HCEC 1CT (cell line): ENCODE results near the gene YJU2.
"Not testable (repeated sequence)": the region's sequence is repeated elsewhere in the genome, so short reads cannot be mapped to it uniquely, and the experiment has no call there.

Experiments
- DNase-seq: peaks from one replicate; pipeline ENCODE4 v3.0.0-alpha.2; 2017

YJU2 gene

DNA sequence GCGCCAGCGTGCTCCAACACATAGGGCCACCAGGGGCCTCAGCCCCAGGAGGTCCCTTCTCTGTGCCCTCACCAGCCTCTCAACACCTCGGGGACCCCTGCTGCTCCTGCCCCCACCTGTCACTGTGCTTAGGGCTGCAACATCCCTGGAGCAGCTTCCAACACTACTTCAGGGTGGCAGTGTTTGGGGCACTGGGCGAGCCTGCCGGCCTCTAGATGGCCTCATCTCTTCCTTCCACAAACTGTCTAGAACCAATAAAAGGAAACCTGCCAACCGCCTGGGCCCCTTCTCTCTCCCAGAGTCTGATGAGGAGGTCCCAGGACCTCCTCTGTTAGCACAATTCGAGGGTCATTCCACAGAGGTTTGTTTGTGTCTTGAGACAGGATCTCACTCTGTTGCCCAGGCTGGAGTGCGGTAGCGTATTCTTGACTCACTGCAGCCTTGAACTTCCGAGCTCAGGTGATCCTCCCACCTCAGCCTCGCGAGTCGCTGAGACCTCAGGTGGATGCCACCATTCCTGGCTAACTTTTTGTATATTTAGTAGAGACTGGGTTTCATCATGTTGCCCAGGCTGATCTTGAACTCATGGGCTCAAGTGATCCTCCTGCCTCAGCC is 22.0 kb downstream of the YJU2 start:
- DNase-seq: no peak

GRCh38 chr19:4272894-4273293 is 26.0 kb downstream of the YJU2 start:
- DNase-seq: no peak

- not testable (repeated sequence) for DNase-seq
Observed at GRCh38 chr19:4274321-4274686, 27.4 kb downstream of the YJU2 start.

DNA sequence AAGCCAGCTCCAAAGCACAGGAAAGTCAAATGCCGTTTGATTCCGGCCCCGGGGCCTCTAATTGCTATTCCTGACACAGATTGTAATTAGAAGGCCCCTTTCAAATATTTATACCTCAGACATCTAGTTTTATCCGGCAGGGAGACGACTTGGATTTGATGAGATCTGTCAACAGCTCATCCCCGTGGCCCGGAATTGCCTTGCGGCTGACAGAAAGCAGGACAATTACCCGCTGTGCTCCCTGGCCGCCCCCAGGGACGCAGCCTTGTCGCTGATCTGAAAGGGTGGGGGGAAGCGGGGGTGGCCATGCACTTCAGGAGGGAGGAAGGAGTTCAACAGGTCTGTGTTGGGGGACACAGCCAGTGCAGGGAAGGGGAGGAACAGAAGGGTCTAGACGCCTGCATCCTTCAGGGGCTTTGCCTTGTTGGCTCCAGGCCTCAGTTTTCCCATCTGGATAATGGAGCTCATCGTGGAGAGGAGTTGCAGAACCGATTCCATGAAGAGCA is 30.4 kb downstream of the YJU2 start:
- DNase-seq: no peak

- DNase-seq: no peak
Observed at GRCh38 chr19:4278010-4278409, 31.1 kb downstream of the YJU2 start.

GRCh38 chr19:4278419-4279266 is 31.8 kb downstream of the YJU2 start, which contains the start of gene SHD:
TSS of gene SHD (plus strand) at chr19:4279266. CDS start at chr19:4280064, 798 bp downstream.
- no peak for DNase-seq

- no peak for DNase-seq
Observed at GRCh38 chr19:4279267-4279529, 32.3 kb downstream of the YJU2 start.

DNA sequence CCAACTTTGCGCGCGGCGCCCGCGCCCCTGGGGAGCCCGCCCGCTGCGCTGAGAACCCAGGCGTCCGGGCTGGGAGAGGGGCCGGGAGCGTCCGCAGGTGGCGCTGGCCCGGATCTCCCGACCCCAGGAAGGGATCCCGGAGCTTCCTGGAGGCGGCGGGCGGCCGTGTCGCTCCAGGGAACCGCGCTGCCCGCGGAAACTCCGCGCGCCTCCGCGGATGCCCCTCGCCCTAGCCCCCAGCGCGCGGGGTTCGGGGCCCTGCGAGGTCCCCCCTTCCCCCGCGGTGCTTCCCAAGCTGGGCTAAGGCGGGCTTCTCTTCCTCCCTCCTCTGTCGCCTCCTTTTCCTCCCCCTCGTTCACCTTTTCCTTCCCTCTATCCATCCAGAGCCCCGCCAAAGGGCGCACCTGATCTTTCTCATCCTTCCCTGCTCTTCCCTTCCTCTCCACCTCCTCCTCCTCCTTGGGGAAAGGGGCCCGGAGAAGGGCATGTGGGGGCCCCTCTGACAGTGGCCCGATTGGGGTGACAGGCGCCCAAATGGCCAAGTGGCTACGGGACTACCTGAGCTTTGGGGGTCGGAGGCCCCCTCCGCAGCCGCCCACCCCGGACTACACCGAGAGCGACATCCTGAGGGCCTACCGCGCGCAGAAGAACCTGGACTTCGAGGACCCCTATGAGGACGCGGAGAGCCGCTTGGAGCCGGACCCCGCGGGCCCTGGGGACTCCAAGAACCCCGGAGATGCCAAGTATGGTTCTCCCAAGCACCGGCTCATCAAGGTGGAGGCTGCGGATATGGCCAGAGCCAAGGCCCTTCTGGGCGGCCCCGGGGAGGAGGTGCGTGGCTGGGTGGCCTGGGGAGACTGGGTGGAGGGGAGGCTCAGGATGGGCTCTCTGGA is 32.9 kb downstream of the YJU2 start:
- no peak for DNase-seq

GRCh38 chr19:4284176-4284958 is 37.5 kb downstream of the YJU2 start:
- DNase-seq: no peak

DNA sequence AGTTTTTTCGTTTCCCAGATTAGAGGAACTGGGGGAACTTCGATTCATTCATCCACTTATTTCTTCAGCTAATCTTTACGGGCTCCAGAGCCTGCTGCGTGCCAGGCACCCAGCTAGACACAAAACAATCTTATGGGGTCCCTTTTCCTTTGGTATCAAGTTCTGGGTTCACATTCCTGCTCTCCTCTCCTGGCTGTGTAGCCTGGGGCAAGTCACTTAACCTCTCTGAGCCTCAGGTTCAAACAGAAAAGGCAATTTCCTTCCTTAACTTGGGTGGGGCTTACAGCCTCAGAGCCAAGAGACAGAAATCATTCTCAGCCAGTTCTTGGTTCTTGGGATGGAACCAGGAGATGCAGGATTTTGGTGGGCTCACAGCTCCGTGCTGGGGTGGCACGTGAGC is 38.1 kb downstream of the YJU2 start:
- no peak for DNase-seq

DNA sequence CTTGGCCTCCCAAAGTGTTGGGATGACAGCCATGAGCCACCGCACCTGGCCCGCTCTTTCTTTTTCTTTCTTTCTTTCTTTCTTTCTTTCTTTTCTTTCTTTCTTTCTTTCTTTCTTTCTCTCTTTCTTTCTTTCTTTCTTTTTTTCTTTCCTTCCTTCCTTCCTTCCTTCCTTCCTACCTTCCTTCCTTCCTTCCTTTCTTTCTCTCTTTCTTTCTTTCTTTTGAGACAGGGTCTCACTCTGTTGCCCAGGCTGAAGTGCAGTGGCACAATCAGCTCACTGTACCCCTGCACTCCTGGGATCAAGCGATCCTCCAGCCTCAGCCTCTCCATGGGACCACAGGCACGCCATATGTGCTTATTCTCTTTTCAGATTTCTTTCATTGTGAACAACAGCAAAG is 39.3 kb downstream of the YJU2 start:
- DNase-seq: not testable (repeated sequence)

DNA sequence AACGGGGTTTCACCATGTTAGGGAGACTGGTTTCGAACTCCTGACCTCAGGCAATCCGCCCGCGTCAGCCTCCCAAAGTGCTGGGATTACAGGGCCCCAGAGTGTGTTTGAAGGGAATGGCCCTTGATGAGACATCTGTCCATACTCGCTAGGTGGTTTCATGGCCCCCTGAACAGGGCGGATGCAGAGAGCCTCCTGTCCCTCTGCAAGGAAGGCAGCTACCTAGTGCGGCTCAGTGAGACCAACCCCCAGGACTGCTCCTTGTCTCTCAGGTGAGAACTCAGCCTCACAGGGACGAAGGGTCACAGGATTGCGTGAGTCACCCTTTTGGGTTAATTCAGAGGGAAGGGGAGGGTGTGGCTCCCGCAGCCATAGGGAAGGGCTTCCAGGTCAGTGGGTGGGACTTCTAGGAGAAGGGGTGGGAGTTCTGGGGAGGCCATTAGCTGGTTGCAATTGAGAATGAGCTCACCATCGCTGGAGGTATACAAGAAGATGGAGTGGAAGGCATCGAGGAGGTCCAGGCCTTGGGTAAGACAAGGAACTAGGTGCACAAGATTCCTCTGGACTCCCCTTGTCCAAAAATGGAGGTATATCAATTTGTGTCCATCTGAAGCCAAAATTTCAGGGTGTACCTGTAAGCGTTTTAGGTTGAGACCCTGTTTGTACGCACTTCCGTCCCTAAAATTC is 41.4 kb downstream of the YJU2 start:
- DNase-seq: no peak

DNA sequence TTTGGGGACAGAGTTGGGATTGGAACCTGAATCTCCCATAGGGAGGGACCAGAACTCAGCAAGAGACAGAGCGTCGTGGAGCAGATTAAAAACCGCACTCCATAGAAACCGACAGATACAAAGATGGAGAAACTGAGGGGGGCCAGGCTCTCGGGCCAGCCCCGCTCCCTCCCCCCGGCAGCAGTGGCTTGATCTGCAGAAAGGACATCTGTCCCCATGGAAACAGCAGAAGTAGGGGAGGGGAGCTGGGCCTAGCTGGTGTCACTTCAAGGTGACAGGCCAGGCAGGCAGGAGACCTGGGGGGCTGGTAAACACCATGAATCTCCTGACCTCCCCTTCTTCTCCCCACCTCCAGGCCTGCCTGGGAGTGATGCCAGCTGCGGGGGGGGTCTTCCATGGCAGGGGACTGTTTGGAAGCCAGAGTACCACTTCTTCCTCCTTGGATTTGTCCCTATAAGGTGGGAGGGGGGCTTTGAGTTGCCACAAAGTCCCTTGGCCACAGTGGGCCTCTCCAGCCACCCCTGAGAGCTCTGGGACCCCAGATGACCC is 44.4 kb downstream of the YJU2 start:
- no peak for DNase-seq

GRCh38 chr19:4292515-4292914 is 45.6 kb downstream of the YJU2 start:
- DNase-seq: no peak

- no peak for DNase-seq
Observed at GRCh38 chr19:4294389-4294788, 47.5 kb downstream of the YJU2 start.

DNA sequence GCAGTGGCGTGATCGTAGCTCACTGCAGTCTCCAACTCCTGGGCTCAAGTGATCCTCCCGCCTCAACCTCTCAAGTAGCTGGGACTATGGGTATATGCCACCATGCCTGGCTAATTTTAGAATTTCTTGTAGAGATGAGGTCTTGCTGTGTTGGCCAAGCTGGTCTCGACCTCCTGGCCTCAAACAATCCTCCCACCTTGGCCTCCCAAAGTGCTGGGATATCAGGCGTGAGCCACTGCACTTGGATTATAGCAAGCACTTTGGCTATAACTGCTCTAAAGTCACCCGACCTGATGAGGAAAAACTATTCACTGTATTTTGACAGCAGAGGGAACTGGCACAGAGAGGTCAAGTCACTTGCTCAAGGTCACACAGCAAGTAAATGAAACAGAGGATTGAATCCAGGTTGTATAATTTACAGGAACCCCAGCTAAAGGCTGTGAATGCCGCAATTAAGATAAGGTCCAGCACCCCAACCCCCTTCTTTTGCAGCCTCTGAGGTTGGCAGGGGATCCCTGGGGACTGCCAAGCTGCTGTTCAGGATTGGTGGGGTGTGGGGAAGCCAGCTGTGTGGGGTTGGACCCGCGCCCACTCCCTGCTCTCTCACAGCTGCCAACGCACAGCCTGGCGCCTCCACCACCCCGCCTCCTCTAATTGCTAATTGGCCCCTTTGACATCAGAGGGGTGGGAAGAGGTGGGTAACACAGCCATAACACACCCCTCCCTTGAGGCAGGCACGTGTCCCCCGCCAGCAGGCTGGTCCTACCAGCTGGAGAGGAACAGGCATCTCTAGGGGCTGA is 49.3 kb downstream of the YJU2 start:
- DNase-seq: no peak

DNA sequence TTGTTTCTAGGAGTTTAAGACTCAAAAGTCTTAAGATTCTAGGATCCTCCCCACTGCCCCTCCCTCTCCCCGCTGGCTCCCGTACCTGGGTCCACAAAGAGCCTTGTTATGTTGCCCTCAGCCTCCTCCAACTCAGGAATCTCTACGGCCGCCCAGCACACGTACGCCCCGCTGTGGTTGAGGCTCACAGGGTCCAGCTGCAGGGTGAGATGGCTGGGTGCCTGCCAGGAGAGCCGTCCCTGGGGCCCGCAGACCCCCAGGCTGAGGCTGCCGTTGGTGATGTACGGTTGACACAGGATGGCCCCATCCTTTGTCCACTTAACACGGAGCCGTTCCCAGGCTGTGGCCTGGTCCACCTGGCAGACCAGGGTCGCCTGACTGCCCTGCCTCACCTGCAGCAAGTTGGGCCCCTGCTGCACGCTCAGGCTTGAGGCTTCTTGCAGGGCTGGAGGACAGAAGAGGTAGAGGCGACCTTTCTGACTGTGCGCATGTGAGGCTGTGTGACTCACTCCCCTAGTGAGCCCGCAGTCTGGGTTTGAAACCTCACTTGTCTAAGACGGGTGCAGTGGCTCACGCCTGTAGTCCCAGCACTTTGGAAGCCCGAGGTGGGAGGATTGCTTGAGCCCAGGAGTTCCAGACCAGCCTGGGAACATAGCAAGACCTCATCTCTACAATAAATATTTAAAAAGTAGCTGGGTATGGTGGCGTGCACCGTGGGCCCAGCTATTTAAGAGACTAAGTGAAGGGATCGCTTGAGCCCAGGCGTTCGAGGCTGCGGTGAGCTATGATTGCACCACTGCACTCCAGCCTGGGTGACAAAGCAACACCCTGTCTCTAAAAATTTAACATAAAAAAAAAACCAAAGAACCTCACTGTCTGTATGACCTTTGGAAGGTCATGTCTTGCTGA is 51.3 kb downstream of the YJU2 start:
- no peak for DNase-seq

DNA sequence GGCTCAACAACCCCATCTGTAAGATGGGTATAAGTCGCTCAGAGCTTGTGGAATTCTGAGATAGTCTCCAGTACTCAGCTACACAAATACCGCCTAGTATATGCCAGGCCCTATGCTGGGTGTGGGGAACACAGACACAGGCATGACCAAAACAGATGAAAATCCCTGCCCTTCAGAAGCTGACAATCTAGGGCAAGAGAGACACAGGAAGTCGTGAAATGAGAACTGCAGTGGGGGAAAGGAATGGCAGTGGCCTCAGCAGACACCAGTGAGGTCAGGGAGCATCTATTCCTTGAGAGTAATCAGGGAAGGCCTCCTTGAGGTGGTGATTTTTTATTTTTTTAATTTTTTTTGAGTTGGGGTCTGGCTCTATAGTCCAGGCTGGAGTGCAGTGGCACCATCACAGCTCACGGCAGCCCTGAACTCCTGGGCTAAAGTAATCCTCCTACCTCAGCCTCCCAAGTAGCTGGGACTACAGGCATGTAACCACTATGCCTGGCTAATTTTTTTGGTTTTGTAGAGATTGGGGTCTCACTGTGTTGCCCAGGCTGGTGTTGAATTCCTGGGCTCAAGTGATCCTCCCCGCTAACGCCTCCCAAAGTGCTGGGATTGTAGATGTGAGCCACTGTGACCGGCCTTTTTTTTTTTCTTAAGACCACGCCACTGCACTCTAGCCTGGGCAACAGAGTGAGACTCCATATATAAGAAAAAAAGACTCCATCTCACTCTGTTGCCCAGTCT is 52.1 kb downstream of the YJU2 start:
- DNase-seq: no peak

DNA sequence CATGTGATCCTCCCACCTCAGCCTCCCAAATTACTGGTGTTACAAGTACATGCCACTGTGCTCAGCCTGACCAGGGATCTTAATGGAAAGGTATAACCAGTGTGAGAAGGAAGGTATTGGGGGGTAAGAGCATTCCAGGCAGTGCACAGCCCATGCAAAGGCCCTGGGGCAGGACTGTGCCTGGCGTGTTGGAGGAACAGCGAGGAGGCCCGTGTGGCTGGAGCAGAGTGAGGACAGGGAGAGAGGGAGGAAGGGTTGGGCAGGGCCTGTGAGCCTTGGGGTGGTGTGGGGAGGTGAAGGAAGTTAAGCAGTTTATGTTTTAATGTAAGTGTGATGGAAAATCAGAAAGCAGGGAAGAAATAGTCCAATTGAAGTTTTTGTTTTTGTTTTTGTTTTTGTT is 53.7 kb downstream of the YJU2 start:
- DNase-seq: no peak
